HG02642 (cell line): ENCODE measurements around the gene PPME1.

ENCODE experiments used
- ATAC-seq: cut with Tn5 transposase; IDR thresholded peaks from one replicate; pipeline ENCODE4 v1.9.1; 2021; ENCODE audit warnings: mild to moderate bottlenecking; ENCODE audit not compliant: unreplicated experiment, poor library complexity

Gene PPME1

GRCh38 chr11:74221816-74222215 lies 50.7 kb downstream of the PPME1 start:
- ATAC-seq, result no peak

- ATAC-seq, result no peak
Observed at GRCh38 chr11:74225565-74225964, 54.5 kb downstream of the PPME1 start.

GRCh38 chr11:74226907-74227306 lies 55.8 kb downstream of the PPME1 start:
- no peak for ATAC-seq

- no peak for ATAC-seq
Observed at GRCh38 chr11:74232311-74232950, 61.3 kb downstream of the PPME1 start.

GRCh38 chr11:74233683-74234082 lies 62.6 kb downstream of the PPME1 start:
- ATAC-seq, result no peak

GRCh38 chr11:74235121-74235520 lies 64.0 kb downstream of the PPME1 start:
- no peak for ATAC-seq

GRCh38 chr11:74237541-74237940 lies 66.5 kb downstream of the PPME1 start:
- no peak for ATAC-seq

GRCh38 chr11:74238243-74238642 lies 67.2 kb downstream of the PPME1 start:
- no peak for ATAC-seq

GRCh38 chr11:74248469-74248868 lies 77.4 kb downstream of the PPME1 start:
- ATAC-seq, result no peak

GRCh38 chr11:74249496-74249895 lies 78.4 kb downstream of the PPME1 start:
- no peak for ATAC-seq

GRCh38 chr11:74253361-74253760 lies 82.3 kb downstream of the PPME1 start:
- ATAC-seq, result no peak

GRCh38 chr11:74255741-74256375 lies 84.8 kb downstream of the PPME1 start:
- no peak for ATAC-seq

GRCh38 chr11:74256378-74257133 lies 85.5 kb downstream of the PPME1 start:
- ATAC-seq, result no peak

GRCh38 chr11:74257959-74258553 lies 87.0 kb downstream of the PPME1 start:
- no peak for ATAC-seq

GRCh38 chr11:74262725-74263124 lies 91.6 kb downstream of the PPME1 start:
- no peak for ATAC-seq

GRCh38 chr11:74265256-74265655 lies 94.2 kb downstream of the PPME1 start:
- no peak for ATAC-seq

GRCh38 chr11:74267014-74267413 lies 95.9 kb downstream of the PPME1 start:
- no peak for ATAC-seq

- no peak for ATAC-seq
Observed at GRCh38 chr11:74268456-74268855, 97.4 kb downstream of the PPME1 start.

- ATAC-seq, result no peak
Observed at GRCh38 chr11:74269161-74269811, 98.2 kb downstream of the PPME1 start.

GRCh38 chr11:74272276-74272675 lies 101.2 kb downstream of the PPME1 start:
- ATAC-seq, result no peak

GRCh38 chr11:74276581-74276980 lies 105.5 kb downstream of the PPME1 start:
- ATAC-seq, result no peak
